Neural cell (in vitro differentiated cells): Measurements from ENCODE around the gene EYA2. TPM values are rescaled to one million over a fixed set of nuclear protein-coding genes. Genes with fewer than 3 reads are reported as not detected.

Experiments used
- H2AFZ ChIP-seq: fragments of 200-600, 300-800 bp; sonication (generic), shearing (Covaris generic); 2 replicates; pipeline ENCODE4 v1.6.0; 2014; ENCODE audit warnings: low read depth, mild to moderate bottlenecking, antibody characterized with exemption, low read length, moderate library complexity
- H3F3A ChIP-seq: fragments of 200-600 bp; shearing (Covaris generic); 2 replicates; pipeline ENCODE4 v1.6.1; 2016; ENCODE audit warnings: mild to moderate bottlenecking, moderate library complexity, mixed read lengths, antibody characterized with exemption, low read length; ENCODE audit not compliant: insufficient read depth, poor library complexity, severe bottlenecking
- H3K27ac ChIP-seq: fragments of 200-600, 300-800 bp; sonication (generic), shearing (Covaris generic); 2 replicates; pipeline ENCODE4 v1.5.1; 2014; ENCODE audit warnings: mild to moderate bottlenecking, low read length, moderate library complexity
- H3K27me3 ChIP-seq: fragments of 300-800, 200-600 bp; sonication (generic), shearing (Covaris generic); 2 replicates; pipeline ENCODE4 v1.6.0; 2014; ENCODE audit warnings: mild to moderate bottlenecking, low read depth, low read length, moderate library complexity; ENCODE audit not compliant: insufficient read depth
- H3K36me3 ChIP-seq: fragments of 300-800, 200-600 bp; sonication (generic), shearing (Covaris generic); 2 replicates; pipeline ENCODE4 v1.5.1; 2014; ENCODE audit warnings: mild to moderate bottlenecking, antibody characterized with exemption, low read length, moderate library complexity; ENCODE audit not compliant: insufficient read depth
- H3K4me2 ChIP-seq: fragments of 300-800, 200-600 bp; sonication (generic), shearing (Covaris generic); 2 replicates; pipeline ENCODE4 v1.6.0; 2014; ENCODE audit warnings: mild to moderate bottlenecking, low read length
- H3K4me3 ChIP-seq: fragments of 300-800, 200-600 bp; sonication (generic), shearing (Covaris generic); 2 replicates; pipeline ENCODE4 v1.5.1; 2014; ENCODE audit warnings: mild to moderate bottlenecking, low read length, moderate library complexity
- H3K79me2 ChIP-seq: fragments of 200-600 bp; shearing (Covaris generic); replicated peaks from 2 replicates; pipeline ENCODE4 v1.6.0; 2014; ENCODE audit warnings: mild to moderate bottlenecking, low read length, moderate library complexity; ENCODE audit not compliant: insufficient read depth
- H3K9ac ChIP-seq: fragments of 300-800, 200-600 bp; sonication (generic), shearing (Covaris generic); 2 replicates; pipeline ENCODE4 v1.6.1; 2016; ENCODE audit warnings: mild to moderate bottlenecking, low read length, mixed read lengths
- H3K9me2 ChIP-seq: fragments of 200-600 bp; shearing (Covaris generic); 2 replicates; pipeline ENCODE4 v1.6.1; 2016; ENCODE audit warnings: mild to moderate bottlenecking, low read length, mixed read lengths; ENCODE audit not compliant: insufficient read depth
- H3K9me3 ChIP-seq: fragments of 200-600, 300-800 bp; sonication (generic), shearing (Covaris generic); 2 replicates; pipeline ENCODE4 v1.6.1; 2016; ENCODE audit warnings: mild to moderate bottlenecking, mixed run types, low read length, moderate library complexity, mixed read lengths
- H4K20me1 ChIP-seq: fragments of 200-600 bp; shearing (Covaris generic); 2 replicates; pipeline ENCODE4 v1.6.1; 2016; ENCODE audit warnings: mild to moderate bottlenecking, mixed run types; ENCODE audit not compliant: insufficient read depth
- CTCF ChIP-seq: fragments of 450-650 bp; IDR thresholded peaks from 2 replicates; pipeline ENCODE4 v1.5.1; 2014; ENCODE audit warnings: antibody characterized with exemption, mild to moderate bottlenecking, moderate library complexity; ENCODE audit not compliant: poor library complexity, severe bottlenecking
- EP300 ChIP-seq: fragments of 450-650 bp; conservative IDR thresholded peaks from 2 replicates; pipeline ENCODE4 v1.6.1; 2014; ENCODE audit warnings: antibody characterized with exemption, mild to moderate bottlenecking, moderate library complexity; ENCODE audit not compliant: poor library complexity, severe bottlenecking
- EZH2 ChIP-seq: fragments of 200-600, 300-800 bp; shearing (Covaris generic), sonication (generic); IDR thresholded peaks from 2 replicates; pipeline ENCODE4 v1.6.1; 2014; ENCODE audit warnings: antibody characterized with exemption, low read length, borderline replicate concordance, mild to moderate bottlenecking; ENCODE audit not compliant: insufficient read depth, poor library complexity, severe bottlenecking
- MXI1 ChIP-seq: fragments of 450-650 bp; conservative IDR thresholded peaks from 2 replicates; pipeline ENCODE4 v1.6.1; 2014; ENCODE audit warnings: antibody characterized with exemption, mild to moderate bottlenecking; ENCODE audit not compliant: poor library complexity, severe bottlenecking
- POLR2AphosphoS5 ChIP-seq: IDR thresholded peaks from 2 replicates; pipeline ENCODE4 v1.6.1; 2012
- RAD21 ChIP-seq: fragments of 450-650 bp; conservative IDR thresholded peaks from 2 replicates; pipeline ENCODE4 v1.6.1; 2014; ENCODE audit warnings: antibody characterized with exemption, mild to moderate bottlenecking, moderate library complexity
- SMC3 ChIP-seq: fragments of 450-650 bp; conservative IDR thresholded peaks from 2 replicates; pipeline ENCODE4 v1.6.1; 2014; ENCODE audit warnings: antibody characterized with exemption, mild to moderate bottlenecking, moderate library complexity; ENCODE audit not compliant: poor library complexity
- TAF1 ChIP-seq: IDR thresholded peaks from 2 replicates; pipeline ENCODE4 v1.6.1; 2012; ENCODE audit warnings: low read depth
- polyA plus RNA-seq: library from polyadenylated mRNA; depleted of rRNA; stranded (reverse); fragments of >200 nt; gene quantifications from 2 replicates; pipeline ENCODE4 v1.2.3, GENCODE V29; 2014
- TF ChIP-seq, protein P1 (sequence below): IDR thresholded peaks from 2 replicates; pipeline ENCODE4 v1.6.1; 2012; ENCODE audit warnings: borderline replicate concordance

The EYA2 gene
- polyA plus RNA-seq, 1 donor from 2014 or later = 0.88 TPM

DNA sequence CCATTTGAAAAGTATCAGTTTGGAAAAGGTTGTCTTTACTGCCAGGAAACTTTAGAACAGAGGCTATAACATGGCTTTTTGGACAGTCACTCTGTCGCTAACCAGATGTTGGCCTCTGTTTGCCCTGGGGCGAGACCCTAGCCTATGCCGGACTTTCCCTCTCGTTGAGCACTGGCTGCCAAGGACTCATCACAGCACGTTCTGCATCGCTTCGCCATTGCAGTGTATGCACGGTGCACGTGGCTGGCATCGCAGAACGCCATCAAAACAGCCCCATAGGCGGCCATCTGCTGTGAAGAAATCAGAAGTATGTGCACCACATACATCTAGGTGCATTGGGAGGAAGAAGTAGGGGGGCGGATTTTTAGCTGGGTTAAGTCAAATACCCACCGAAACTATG lies 156.4 kb downstream of the EYA2 start:
- Histone ChIP-seq H3K4me2 (no peak overlapping the region), H3K9ac (no peak overlapping the region), H3K27me3 (no peaks in the 10 kb centered on the region), H3K4me3 (no peak overlapping the region), H3K36me3 (no peaks in the 10 kb centered on the region), H3K9me2 (no peaks in the 10 kb centered on the region), H3F3A (no peaks in the 10 kb centered on the region), H4K20me1 (no peaks in the 10 kb centered on the region), H3K9me3 (no peaks in the 10 kb centered on the region), H2AFZ (no peak overlapping the region), H3K27ac (no peak overlapping the region), H3K79me2 (no peaks in the 10 kb centered on the region)
- TF ChIP-seq MXI1 (no peak), RAD21 (no peak), TAF1 (no peak), EP300 (no peak), EZH2 (no peak), SMC3 (no peak), POLR2AphosphoS5 (no peak), CTCF (no peak)
- TF ChIP-seq, protein P1, sequence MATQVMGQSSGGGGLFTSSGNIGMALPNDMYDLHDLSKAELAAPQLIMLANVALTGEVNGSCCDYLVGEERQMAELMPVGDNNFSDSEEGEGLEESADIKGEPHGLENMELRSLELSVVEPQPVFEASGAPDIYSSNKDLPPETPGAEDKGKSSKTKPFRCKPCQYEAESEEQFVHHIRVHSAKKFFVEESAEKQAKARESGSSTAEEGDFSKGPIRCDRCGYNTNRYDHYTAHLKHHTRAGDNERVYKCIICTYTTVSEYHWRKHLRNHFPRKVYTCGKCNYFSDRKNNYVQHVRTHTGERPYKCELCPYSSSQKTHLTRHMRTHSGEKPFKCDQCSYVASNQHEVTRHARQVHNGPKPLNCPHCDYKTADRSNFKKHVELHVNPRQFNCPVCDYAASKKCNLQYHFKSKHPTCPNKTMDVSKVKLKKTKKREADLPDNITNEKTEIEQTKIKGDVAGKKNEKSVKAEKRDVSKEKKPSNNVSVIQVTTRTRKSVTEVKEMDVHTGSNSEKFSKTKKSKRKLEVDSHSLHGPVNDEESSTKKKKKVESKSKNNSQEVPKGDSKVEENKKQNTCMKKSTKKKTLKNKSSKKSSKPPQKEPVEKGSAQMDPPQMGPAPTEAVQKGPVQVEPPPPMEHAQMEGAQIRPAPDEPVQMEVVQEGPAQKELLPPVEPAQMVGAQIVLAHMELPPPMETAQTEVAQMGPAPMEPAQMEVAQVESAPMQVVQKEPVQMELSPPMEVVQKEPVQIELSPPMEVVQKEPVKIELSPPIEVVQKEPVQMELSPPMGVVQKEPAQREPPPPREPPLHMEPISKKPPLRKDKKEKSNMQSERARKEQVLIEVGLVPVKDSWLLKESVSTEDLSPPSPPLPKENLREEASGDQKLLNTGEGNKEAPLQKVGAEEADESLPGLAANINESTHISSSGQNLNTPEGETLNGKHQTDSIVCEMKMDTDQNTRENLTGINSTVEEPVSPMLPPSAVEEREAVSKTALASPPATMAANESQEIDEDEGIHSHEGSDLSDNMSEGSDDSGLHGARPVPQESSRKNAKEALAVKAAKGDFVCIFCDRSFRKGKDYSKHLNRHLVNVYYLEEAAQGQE = no peak

DNA sequence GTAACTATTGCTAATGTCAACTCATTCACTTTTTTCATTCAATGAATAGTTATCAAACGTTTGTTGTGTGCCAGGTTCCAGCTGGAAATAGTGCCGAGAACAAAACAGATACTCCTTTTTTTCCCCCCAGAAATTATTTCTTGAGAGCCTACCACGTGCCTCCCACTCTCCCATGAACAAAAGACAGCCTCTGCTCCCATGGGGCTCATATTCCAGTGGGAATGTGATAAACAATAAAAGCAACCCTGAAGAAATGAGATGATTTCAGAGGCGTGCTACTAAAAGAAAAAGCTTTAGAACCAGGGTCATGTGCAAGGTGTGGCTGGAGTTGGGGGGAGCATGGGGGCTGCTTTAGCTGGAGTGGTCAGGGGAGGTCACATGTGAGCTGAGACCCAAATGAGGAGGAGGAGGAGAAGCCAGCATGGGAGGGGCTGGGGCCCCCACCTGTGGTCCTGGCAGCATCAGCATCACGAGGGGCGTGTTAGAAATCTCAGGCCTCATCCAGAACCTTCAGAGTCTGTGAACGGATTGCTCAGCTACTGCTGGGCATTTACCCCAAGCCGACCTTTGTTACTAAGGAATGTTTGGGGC lies 157.4 kb downstream of the EYA2 start:
- H3K36me3 ChIP-seq = no peaks in the 10 kb centered on the region
- H3K27me3 ChIP-seq = no peaks in the 10 kb centered on the region
- no peak overlapping the region for H3K4me3 ChIP-seq
- H3K9ac ChIP-seq = no peak overlapping the region
- H3K79me2 ChIP-seq = no peaks in the 10 kb centered on the region
- no peak overlapping the region for H2AFZ ChIP-seq
- H3F3A ChIP-seq = no peaks in the 10 kb centered on the region
- H3K9me3 ChIP-seq = no peaks in the 10 kb centered on the region
- H3K9me2 ChIP-seq = no peaks in the 10 kb centered on the region
- no peak overlapping the region for H3K4me2 ChIP-seq
- no peak for TF ChIP-seq RAD21
- TF ChIP-seq TAF1 = no peak
- TF ChIP-seq EP300 = no peak
- TF ChIP-seq EZH2 = no peak
- TF ChIP-seq SMC3 = no peak
- TF ChIP-seq, protein P1 = no peak
- TF ChIP-seq POLR2AphosphoS5 = no peak
- no peak for TF ChIP-seq MXI1
- TF ChIP-seq CTCF = no peak
- no peaks in the 10 kb centered on the region for H4K20me1 ChIP-seq
- no peak overlapping the region for H3K27ac ChIP-seq
